GM23338 (cell line): ENCODE measurements around the gene C4orf54. TPM values are rescaled to one million over a fixed set of nuclear protein-coding genes. Genes with fewer than 3 reads are reported as not detected.

ENCODE experiments used
- ATAC-seq: fragments of 200-7000 bp; cut with Tn5 transposase; 3 replicates; pipeline ENCODE4 v1.9.1; 2020
- DNase-seq: peaks from one replicate; pipeline ENCODE4 v3.0.0-alpha.2; 2015; ENCODE audit warnings: low spot score
- H2AFZ ChIP-seq: fragments of 200-600 bp; sonication (generic); 2 replicates; pipeline ENCODE4 v1.8.0; 2016; ENCODE audit warnings: antibody characterized with exemption, mild to moderate bottlenecking, moderate library complexity
- H3F3A ChIP-seq: fragments of 200-600 bp; sonication (generic); replicated peaks from 2 replicates; pipeline ENCODE4 v1.8.0; 2017; ENCODE audit warnings: antibody characterized with exemption, mixed run types, low read depth
- H3K27ac ChIP-seq: fragments of 200-600 bp; sonication (generic); 2 replicates; pipeline ENCODE4 v1.6.1; 2016; ENCODE audit warnings: low read depth
- H3K27me3 ChIP-seq: fragments of 200-600 bp; sonication (generic); 2 replicates; pipeline ENCODE4 v1.8.0; 2016; ENCODE audit warnings: mild to moderate bottlenecking, mixed run types, moderate library complexity; ENCODE audit not compliant: insufficient read depth
- H3K36me3 ChIP-seq: fragments of 200-600 bp; sonication (generic); 2 replicates; pipeline ENCODE4 v1.8.0; 2016; ENCODE audit warnings: mild to moderate bottlenecking; ENCODE audit not compliant: insufficient read depth
- H3K4me1 ChIP-seq: fragments of 200-600 bp; sonication (generic); 2 replicates; pipeline ENCODE4 v1.8.0; 2016; ENCODE audit warnings: mild to moderate bottlenecking, moderate library complexity; ENCODE audit not compliant: insufficient read depth
- H3K4me2 ChIP-seq: fragments of 200-600 bp; sonication (generic); 2 replicates; pipeline ENCODE4 v1.7.1; 2017; ENCODE audit warnings: mixed run types
- H3K4me3 ChIP-seq: fragments of 200-600 bp; sonication (generic); 2 replicates; pipeline ENCODE4 v1.6.1; 2016; ENCODE audit warnings: mixed run types
- H3K79me2 ChIP-seq: fragments of 200-600 bp; sonication (generic); replicated peaks from 2 replicates; pipeline ENCODE4 v1.8.0; 2017; ENCODE audit warnings: mild to moderate bottlenecking; ENCODE audit not compliant: insufficient read depth
- H3K9me2 ChIP-seq: fragments of 200-600 bp; sonication (generic); 2 replicates; pipeline ENCODE4 v1.8.0; 2017; ENCODE audit not compliant: insufficient read depth
- H4K20me1 ChIP-seq: fragments of 200-600 bp; sonication (generic); replicated peaks from 2 replicates; pipeline ENCODE4 v1.8.0; 2017; ENCODE audit warnings: mild to moderate bottlenecking; ENCODE audit not compliant: insufficient read depth
- H3K27ac Mint-ChIP-seq: 2 replicates; pipeline ENCODE4 v1.8.0; 2020; ENCODE audit warnings: inconsistent platforms, mild to moderate bottlenecking, moderate library complexity, mixed read lengths
- H3K27me3 Mint-ChIP-seq: 3 replicates; pipeline ENCODE4 v1.8.0; 2022; ENCODE audit warnings: low read depth, mild to moderate bottlenecking, moderate library complexity, mixed read lengths, inconsistent platforms; ENCODE audit not compliant: insufficient read depth, poor library complexity
- H3K36me3 Mint-ChIP-seq: 3 replicates; pipeline ENCODE4 v1.8.0; 2021; ENCODE audit warnings: low read depth, mild to moderate bottlenecking, inconsistent platforms, moderate library complexity, mixed read lengths
- H3K4me1 Mint-ChIP-seq: 3 replicates; pipeline ENCODE4 v1.8.0; 2020; ENCODE audit warnings: mild to moderate bottlenecking, inconsistent platforms, mixed read lengths
- H3K4me3 Mint-ChIP-seq: 3 replicates; pipeline ENCODE4 v1.8.0; 2021; ENCODE audit warnings: moderate library complexity, mild to moderate bottlenecking, inconsistent platforms, mixed read lengths
- H3K9me3 Mint-ChIP-seq: 3 replicates; pipeline ENCODE4 v1.8.0; 2020; ENCODE audit warnings: moderate library complexity, mild to moderate bottlenecking, inconsistent platforms, mixed read lengths
- CREB1 ChIP-seq: fragments of 250-450 bp; sonication (Bioruptor Pico); IDR thresholded peaks from 2 replicates; pipeline ENCODE4 v1.5.0; 2020; ENCODE audit warnings: low read depth, mild to moderate bottlenecking, moderate library complexity
- CTCF ChIP-seq, 2 experiments: fragments of 200-600 bp in 1 of 2; sonication (generic) in 1 of 2; conservative IDR thresholded peaks; 2 replicates each; pipeline versions ENCODE4 v1.5.1 to v1.6.1; 2016 to 2017; ENCODE audit warnings: antibody characterized with exemption in 2 of 2, low read depth in 2 of 2, mild to moderate bottlenecking in 2 of 2, moderate library complexity in 1 of 2
- ETS1 ChIP-seq: IDR thresholded peaks from 2 replicates; pipeline ENCODE4 v1.6.1; 2016; ENCODE audit warnings: antibody characterized with exemption
- EZH2 ChIP-seq: fragments of 200-600 bp; sonication (generic); IDR thresholded peaks from one replicate; pipeline ENCODE4 v1.8.0; 2017; ENCODE audit warnings: antibody characterized with exemption, mild to moderate bottlenecking, low read depth; ENCODE audit not compliant: unreplicated experiment
- EZH2phosphoT487 ChIP-seq: fragments of 200-600 bp; sonication (generic); IDR thresholded peaks from one replicate; pipeline ENCODE4 v1.8.1; 2018; ENCODE audit warnings: antibody characterized with exemption; ENCODE audit not compliant: unreplicated experiment
- JUNB ChIP-seq: IDR thresholded peaks from one replicate; pipeline ENCODE4 v1.6.1; 2016; ENCODE audit warnings: antibody characterized with exemption; ENCODE audit not compliant: unreplicated experiment
- NANOG ChIP-seq: IDR thresholded peaks from 2 replicates; pipeline ENCODE4 v1.6.1; 2016; ENCODE audit warnings: antibody characterized with exemption, borderline replicate concordance
- POLR2AphosphoS5 ChIP-seq: IDR thresholded peaks from 2 replicates; pipeline ENCODE4 v1.6.1; 2016; ENCODE audit warnings: antibody characterized with exemption, low read depth
- REST ChIP-seq: IDR thresholded peaks from one replicate; pipeline ENCODE4 v1.6.1; 2018; ENCODE audit warnings: antibody characterized with exemption; ENCODE audit not compliant: unreplicated experiment
- STAT1 ChIP-seq: IDR thresholded peaks from one replicate; pipeline ENCODE4 v1.6.1; 2016; ENCODE audit warnings: antibody characterized with exemption; ENCODE audit not compliant: unreplicated experiment
- ZNF114 ChIP-seq: fragments of 250-450 bp; sonication (Bioruptor Pico); IDR thresholded peaks from 2 replicates; pipeline ENCODE4 v1.5.0; 2020; ENCODE audit warnings: mild to moderate bottlenecking, moderate library complexity
- ZNF331 ChIP-seq: fragments of 250-450 bp; sonication (Bioruptor Pico); IDR thresholded peaks from 2 replicates; pipeline ENCODE4 v1.5.0; 2020; ENCODE audit warnings: low read depth, mild to moderate bottlenecking, moderate library complexity
- ZNF462 ChIP-seq: fragments of 250-450 bp; sonication (Bioruptor Pico); IDR thresholded peaks from 2 replicates; pipeline ENCODE4 v1.5.0; 2020; ENCODE audit warnings: mild to moderate bottlenecking, moderate library complexity
- polyA plus RNA-seq: library from polyadenylated mRNA; unstranded; fragments of >200 nt; fragmentation: Nextera tagmentation; extraction: Ambion mirVana; gene quantifications from 2 replicates; pipeline ENCODE4 v1.2.1, GENCODE V29; 2016
- total RNA-seq: library from RNA; depleted of rRNA; stranded (reverse); fragments of >200 nt; shearing (Covaris generic); gene quantifications from 2 replicates; pipeline ENCODE4 v1.2.3, GENCODE V29; 2014

C4orf54 gene
- total and polyA plus RNA-seq, 2 experiments from 2014 or later = 0.03 TPM; not detected in 1

GRCh38 chr4:99647071-99647470, 10.6 kb downstream of the C4orf54 start:
- peak overlapping the region; percentile 21; the same call in 1 of the 2 replicates for H3K4me2 ChIP-seq
- no peaks in the 10 kb centered on the region for H3K9me2 ChIP-seq
- no peak overlapping the region for H3K27ac ChIP-seq
- Mint-ChIP-seq H3K4me3 (no peak overlapping the region), H3K27me3 (peaks cover 44% of the 10 kb centered on the region), H3K9me3 (no peaks in the 10 kb centered on the region), H3K4me1 (peaks cover 45% of the 10 kb centered on the region), H3K36me3 (no peaks in the 10 kb centered on the region), H3K27ac (no peak overlapping the region)
- DNase-seq = no peak
- H3K79me2 ChIP-seq = no peaks in the 10 kb centered on the region
- no peak overlapping the region for H3K4me3 ChIP-seq
- H3K27me3 ChIP-seq = peaks cover 11% of the 10 kb centered on the region; the same call in 1 of the 2 replicates
- TF ChIP-seq ETS1 (no peak), JUNB (no peak), POLR2AphosphoS5 (no peak), CTCF (conservative IDR thresholded peaks at IDR 0.05; ENCODE audit: low read depth in 2 of 2) (no peak), CREB1 (no peak), ZNF462 (CRISPR knock-in tag) (no peak), ZNF114 (CRISPR knock-in tag) (no peak), REST (no peak), EZH2phosphoT487 (no peak), ZNF331 (CRISPR knock-in tag) (no peak), STAT1 (no peak), NANOG (no peak), EZH2 (no peak)
- H2AFZ ChIP-seq = no peak overlapping the region
- H4K20me1 ChIP-seq = no peaks in the 10 kb centered on the region
- no peaks in the 10 kb centered on the region for H3F3A ChIP-seq
- no peak for ATAC-seq
- H3K36me3 ChIP-seq = no peaks in the 10 kb centered on the region
- H3K4me1 ChIP-seq = peaks cover 24% of the 10 kb centered on the region
